Activated CD4-positive, alpha-beta T cell treated with anti-CD3 and anti-CD28 coated beads, Interleukin-2, amount 50 U/mL, for 16 hours (primary cell): Measurements from ENCODE around the gene MAP2.
A peak's percentile ranks its signal among the peaks of the same experiment; 100 is the strongest.
"Not testable (repeated sequence)": the region's sequence is repeated elsewhere in the genome, so short reads cannot be mapped to it uniquely, and the experiment has no call there.

Source experiments
- DNase-seq: peaks from one replicate; pipeline ENCODE4 v3.0.0-alpha.2; 2020

MAP2 gene

GRCh38 chr2:209598227-209598626 is 174.4 kb downstream of the MAP2 start:
- DNase-seq, result not testable (repeated sequence)

GRCh38 chr2:209600341-209601171 is 176.7 kb downstream of the MAP2 start:
- no peak for DNase-seq

GRCh38 chr2:209601497-209601896 is 177.7 kb downstream of the MAP2 start:
- DNase-seq, result no peak

- DNase-seq, result no peak
Observed at GRCh38 chr2:209602259-209602658, 178.4 kb downstream of the MAP2 start.

- no peak for DNase-seq
Observed at GRCh38 chr2:209609531-209609930, 185.7 kb downstream of the MAP2 start.

- DNase-seq, result no peak
Observed at GRCh38 chr2:209610631-209611030, 186.8 kb downstream of the MAP2 start.

- DNase-seq, result no peak
Observed at GRCh38 chr2:209613649-209614305, 189.9 kb downstream of the MAP2 start.

- no peak for DNase-seq
Observed at GRCh38 chr2:209614690-209615369, 191.0 kb downstream of the MAP2 start.

- no peak for DNase-seq
Observed at GRCh38 chr2:209619782-209620181, 195.9 kb downstream of the MAP2 start.

GRCh38 chr2:209624192-209624938 is 200.5 kb downstream of the MAP2 start:
- DNase-seq, result no peak

GRCh38 chr2:209629597-209629996 is 205.8 kb downstream of the MAP2 start:
- DNase-seq, result no peak

- no peak for DNase-seq
Observed at GRCh38 chr2:209633911-209634310, 210.1 kb downstream of the MAP2 start.

- no peak for DNase-seq
Observed at GRCh38 chr2:209636076-209636475, 212.2 kb downstream of the MAP2 start.

- no peak for DNase-seq
Observed at GRCh38 chr2:209637293-209637692, 213.4 kb downstream of the MAP2 start.

- peak; percentile 24 for DNase-seq
Observed at GRCh38 chr2:209638346-209638745, 214.5 kb downstream of the MAP2 start.

GRCh38 chr2:209640358-209640757 is 216.5 kb downstream of the MAP2 start:
- DNase-seq, result no peak

GRCh38 chr2:209642146-209642820 is 218.4 kb downstream of the MAP2 start:
- DNase-seq, result no peak

- no peak for DNase-seq
Observed at GRCh38 chr2:209644842-209645241, 221.0 kb downstream of the MAP2 start.

- DNase-seq, result no peak
Observed at GRCh38 chr2:209648714-209649113, 224.9 kb downstream of the MAP2 start.

- DNase-seq, result no peak
Observed at GRCh38 chr2:209653134-209653533, 229.3 kb downstream of the MAP2 start.

- DNase-seq, result no peak
Observed at GRCh38 chr2:209661286-209661894, 237.5 kb downstream of the MAP2 start.

GRCh38 chr2:209662021-209662420 is 238.2 kb downstream of the MAP2 start:
- DNase-seq, result no peak
